ENCODE measurements around the gene PBXIP1. TPM values are rescaled to one million over a fixed set of nuclear protein-coding genes. Genes with fewer than 3 reads are reported as not detected.

The PBXIP1 gene
- total and polyA plus RNA-seq, 2 of the 13 experiments (the other 11 are each of a cell fraction or from before 2014, with no cell fraction given) = 16.3 to 31.9 TPM

DNA sequence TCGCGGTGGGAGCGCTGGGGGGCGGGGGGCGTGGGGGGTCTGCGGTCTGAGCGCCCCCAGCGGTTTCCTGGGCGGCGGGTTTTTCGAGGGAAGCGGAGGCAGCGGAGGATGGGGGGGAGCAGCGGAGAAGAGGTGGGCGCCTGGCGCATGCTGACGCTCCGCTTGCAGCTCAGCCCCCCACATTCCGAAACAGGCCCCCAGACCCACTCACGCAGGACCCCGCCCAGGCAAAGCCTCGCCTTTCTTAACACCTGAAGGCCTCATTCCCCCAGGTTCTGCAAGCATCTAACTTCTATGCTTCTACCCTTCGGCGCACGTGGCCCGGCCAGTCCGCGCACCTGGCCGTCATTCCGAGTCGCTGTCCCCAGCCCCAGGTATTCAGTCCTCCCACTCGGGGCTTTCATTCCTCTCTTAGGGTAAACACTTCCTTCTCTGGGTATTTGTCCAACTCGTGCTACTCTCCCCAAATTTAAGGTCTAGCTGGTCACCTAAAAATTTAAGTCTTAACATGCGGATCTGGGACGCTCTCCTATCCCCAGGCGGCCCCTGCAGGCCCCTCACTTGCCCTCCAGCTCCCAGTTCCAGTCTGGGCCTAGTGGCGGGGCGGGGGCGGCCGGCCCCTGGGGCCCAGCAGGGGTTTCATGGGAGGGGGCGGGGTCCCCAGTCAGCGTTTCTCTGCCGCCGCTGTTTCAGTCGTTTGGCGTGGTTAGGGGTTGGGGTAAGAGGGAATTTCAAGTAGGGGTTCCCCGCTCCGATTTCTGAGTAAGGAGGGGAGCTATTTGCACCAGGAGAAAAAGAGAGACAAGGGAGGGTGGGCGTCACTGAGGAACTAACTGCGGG, 43.9 kb upstream of the PBXIP1 start (continued):
- TF ChIP-seq, protein P1, sequence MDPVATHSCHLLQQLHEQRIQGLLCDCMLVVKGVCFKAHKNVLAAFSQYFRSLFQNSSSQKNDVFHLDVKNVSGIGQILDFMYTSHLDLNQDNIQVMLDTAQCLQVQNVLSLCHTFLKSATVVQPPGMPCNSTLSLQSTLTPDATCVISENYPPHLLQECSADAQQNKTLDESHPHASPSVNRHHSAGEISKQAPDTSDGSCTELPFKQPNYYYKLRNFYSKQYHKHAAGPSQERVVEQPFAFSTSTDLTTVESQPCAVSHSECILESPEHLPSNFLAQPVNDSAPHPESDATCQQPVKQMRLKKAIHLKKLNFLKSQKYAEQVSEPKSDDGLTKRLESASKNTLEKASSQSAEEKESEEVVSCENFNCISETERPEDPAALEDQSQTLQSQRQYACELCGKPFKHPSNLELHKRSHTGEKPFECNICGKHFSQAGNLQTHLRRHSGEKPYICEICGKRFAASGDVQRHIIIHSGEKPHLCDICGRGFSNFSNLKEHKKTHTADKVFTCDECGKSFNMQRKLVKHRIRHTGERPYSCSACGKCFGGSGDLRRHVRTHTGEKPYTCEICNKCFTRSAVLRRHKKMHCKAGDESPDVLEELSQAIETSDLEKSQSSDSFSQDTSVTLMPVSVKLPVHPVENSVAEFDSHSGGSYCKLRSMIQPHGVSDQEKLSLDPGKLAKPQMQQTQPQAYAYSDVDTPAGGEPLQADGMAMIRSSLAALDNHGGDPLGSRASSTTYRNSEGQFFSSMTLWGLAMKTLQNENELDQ (CRISPR knock-in tag; IDR thresholded peaks at IDR 0.05; ENCODE audit: borderline replicate concordance) = 0 out of 2 replicates have a peak, but pooled peaks have one; percentile 17
- TF ChIP-seq ZNF543 (CRISPR knock-in tag; IDR thresholded peaks at IDR 0.05) (no peak), ZBTB7B (CRISPR knock-in tag; IDR thresholded peaks at IDR 0.05) (peak; percentile 53; the same call in 1 of the 2 replicates), ZNF607 (CRISPR knock-in tag; IDR thresholded peaks at IDR 0.05; ENCODE audit: borderline replicate concordance) (peak; percentile 58; the same call in 1 of the 2 replicates), RARA (CRISPR knock-in tag; IDR thresholded peaks at IDR 0.05) (peak; percentile 33; the same call in 1 of the 2 replicates), ZFY (CRISPR knock-in tag; IDR thresholded peaks at IDR 0.05) (peak; percentile 64; the same call in 1 of the 2 replicates), NCOA2 (CRISPR knock-in tag; IDR thresholded peaks at IDR 0.05) (peak; percentile 45; the same call in 1 of the 2 replicates), SP1 (IDR thresholded peaks at IDR 0.05) (no peak), SP1 (CRISPR knock-in tag; IDR thresholded peaks at IDR 0.05) (peak; percentile 32; the same call in 1 of the 2 replicates), BRCA1 (CRISPR knock-in tag; IDR thresholded peaks at IDR 0.05) (no peak), GLI4 (CRISPR knock-in tag; IDR thresholded peaks at IDR 0.05; ENCODE audit: borderline replicate concordance) (peak; percentile 78; the same call in 1 of the 2 replicates), POLR2G (IDR thresholded peaks at IDR 0.05; ENCODE audit: low read depth, low read length) (peak; percentile 54; the same call in 1 of the 2 replicates), MED13 (CRISPR knock-in tag; IDR thresholded peaks at IDR 0.05) (no peak), PRPF4 (IDR thresholded peaks at IDR 0.05; ENCODE audit: low read depth, low read length, poor library complexity, severe bottlenecking) (no peak), KLF16 (CRISPR knock-in tag; IDR thresholded peaks at IDR 0.05) (peak in 1 of 2 experiments; percentile 73; a peak in 2 of 4 replicates), YEATS2 (CRISPR knock-in tag; IDR thresholded peaks at IDR 0.05; ENCODE audit: borderline replicate concordance) (no peak), MXD4 (CRISPR knock-in tag; IDR thresholded peaks at IDR 0.05) (no peak), ZNF776 (CRISPR knock-in tag; IDR thresholded peaks at IDR 0.05) (no peak), ZZZ3 (CRISPR knock-in tag; IDR thresholded peaks at IDR 0.05; ENCODE audit: borderline replicate concordance) (no peak), SAFB2 (CRISPR knock-in tag; IDR thresholded peaks at IDR 0.05; ENCODE audit: borderline replicate concordance, low read depth) (no peak; the same call in 1 of the 2 replicates)
- TF ChIP-seq, protein P2, sequence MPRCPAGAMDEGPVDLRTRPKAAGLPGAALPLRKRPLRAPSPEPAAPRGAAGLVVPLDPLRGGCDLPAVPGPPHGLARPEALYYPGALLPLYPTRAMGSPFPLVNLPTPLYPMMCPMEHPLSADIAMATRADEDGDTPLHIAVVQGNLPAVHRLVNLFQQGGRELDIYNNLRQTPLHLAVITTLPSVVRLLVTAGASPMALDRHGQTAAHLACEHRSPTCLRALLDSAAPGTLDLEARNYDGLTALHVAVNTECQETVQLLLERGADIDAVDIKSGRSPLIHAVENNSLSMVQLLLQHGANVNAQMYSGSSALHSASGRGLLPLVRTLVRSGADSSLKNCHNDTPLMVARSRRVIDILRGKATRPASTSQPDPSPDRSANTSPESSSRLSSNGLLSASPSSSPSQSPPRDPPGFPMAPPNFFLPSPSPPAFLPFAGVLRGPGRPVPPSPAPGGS (CRISPR knock-in tag; IDR thresholded peaks at IDR 0.05) = 0 out of 2 replicates have a peak, but pooled peaks have one; percentile 59
- TF ChIP-seq, protein P3, sequence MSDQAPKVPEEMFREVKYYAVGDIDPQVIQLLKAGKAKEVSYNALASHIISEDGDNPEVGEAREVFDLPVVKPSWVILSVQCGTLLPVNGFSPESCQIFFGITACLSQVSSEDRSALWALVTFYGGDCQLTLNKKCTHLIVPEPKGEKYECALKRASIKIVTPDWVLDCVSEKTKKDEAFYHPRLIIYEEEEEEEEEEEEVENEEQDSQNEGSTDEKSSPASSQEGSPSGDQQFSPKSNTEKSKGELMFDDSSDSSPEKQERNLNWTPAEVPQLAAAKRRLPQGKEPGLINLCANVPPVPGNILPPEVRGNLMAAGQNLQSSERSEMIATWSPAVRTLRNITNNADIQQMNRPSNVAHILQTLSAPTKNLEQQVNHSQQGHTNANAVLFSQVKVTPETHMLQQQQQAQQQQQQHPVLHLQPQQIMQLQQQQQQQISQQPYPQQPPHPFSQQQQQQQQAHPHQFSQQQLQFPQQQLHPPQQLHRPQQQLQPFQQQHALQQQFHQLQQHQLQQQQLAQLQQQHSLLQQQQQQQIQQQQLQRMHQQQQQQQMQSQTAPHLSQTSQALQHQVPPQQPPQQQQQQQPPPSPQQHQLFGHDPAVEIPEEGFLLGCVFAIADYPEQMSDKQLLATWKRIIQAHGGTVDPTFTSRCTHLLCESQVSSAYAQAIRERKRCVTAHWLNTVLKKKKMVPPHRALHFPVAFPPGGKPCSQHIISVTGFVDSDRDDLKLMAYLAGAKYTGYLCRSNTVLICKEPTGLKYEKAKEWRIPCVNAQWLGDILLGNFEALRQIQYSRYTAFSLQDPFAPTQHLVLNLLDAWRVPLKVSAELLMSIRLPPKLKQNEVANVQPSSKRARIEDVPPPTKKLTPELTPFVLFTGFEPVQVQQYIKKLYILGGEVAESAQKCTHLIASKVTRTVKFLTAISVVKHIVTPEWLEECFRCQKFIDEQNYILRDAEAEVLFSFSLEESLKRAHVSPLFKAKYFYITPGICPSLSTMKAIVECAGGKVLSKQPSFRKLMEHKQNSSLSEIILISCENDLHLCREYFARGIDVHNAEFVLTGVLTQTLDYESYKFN (CRISPR knock-in tag; conservative IDR thresholded peaks at IDR 0.05) = peak; percentile 72
